Activated CD8-positive, alpha-beta memory T cell treated with anti-CD3 and anti-CD28 coated beads, Interleukin-2, amount 50 U/mL, for 1 hour (primary cell): ENCODE results near the gene EIF4G3.
A peak's percentile ranks its signal among the peaks of the same experiment; 100 is the strongest.
"Not testable (repeated sequence)": the region's sequence is repeated elsewhere in the genome, so short reads cannot be mapped to it uniquely, and the experiment has no call there.

Experiments used
- DNase-seq: peaks from one replicate; pipeline ENCODE4 v3.0.0-alpha.2; 2020; ENCODE audit errors: extremely low read depth

Gene EIF4G3

GRCh38 chr1:21032741-21033140, 144.0 kb downstream of the EIF4G3 start:
- DNase-seq: no peak

- no peak for DNase-seq
Measured at GRCh38 chr1:21030181-21030580, 146.5 kb downstream of the EIF4G3 start.

- no peak for DNase-seq
Measured at GRCh38 chr1:21028520-21029145, 148.1 kb downstream of the EIF4G3 start.

GRCh38 chr1:21027805-21028204, 148.9 kb downstream of the EIF4G3 start:
- DNase-seq: no peak

GRCh38 chr1:21024918-21025317, 151.8 kb downstream of the EIF4G3 start:
- no peak for DNase-seq

GRCh38 chr1:21024136-21024896, 152.4 kb downstream of the EIF4G3 start:
- not testable (repeated sequence) for DNase-seq

- DNase-seq: peak; percentile 20
Measured at GRCh38 chr1:21022279-21023040, 154.2 kb downstream of the EIF4G3 start.

- DNase-seq: no peak
Measured at GRCh38 chr1:21021311-21021710, 155.4 kb downstream of the EIF4G3 start.

- DNase-seq: no peak
Measured at GRCh38 chr1:21020151-21020550, 156.5 kb downstream of the EIF4G3 start.

- DNase-seq: no peak
Measured at GRCh38 chr1:21018673-21019072, 158.0 kb downstream of the EIF4G3 start.

GRCh38 chr1:21013510-21013909, 163.2 kb downstream of the EIF4G3 start:
- no peak for DNase-seq

- no peak for DNase-seq
Measured at GRCh38 chr1:21012937-21013336, 163.8 kb downstream of the EIF4G3 start.

GRCh38 chr1:21007876-21008275, 168.8 kb downstream of the EIF4G3 start:
- no peak for DNase-seq

GRCh38 chr1:21005466-21006239, 171.0 kb downstream of the EIF4G3 start:
- no peak for DNase-seq

- DNase-seq: no peak
Measured at GRCh38 chr1:21003281-21004045, 173.2 kb downstream of the EIF4G3 start.

GRCh38 chr1:21001042-21001441, 175.7 kb downstream of the EIF4G3 start:
- no peak for DNase-seq

GRCh38 chr1:21000245-21000594, 176.5 kb downstream of the EIF4G3 start:
- no peak for DNase-seq

GRCh38 chr1:20999525-21000244, 177.0 kb downstream of the EIF4G3 start:
- no peak for DNase-seq

- DNase-seq: no peak
Measured at GRCh38 chr1:20998826-20999225, 177.9 kb downstream of the EIF4G3 start.

- DNase-seq: no peak
Measured at GRCh38 chr1:20997602-20998224, 179.0 kb downstream of the EIF4G3 start.
